Ovary (tissue), 9 donors: Measurements from ENCODE around the gene WIPI1. TPM values are rescaled to one million over a fixed set of nuclear protein-coding genes. Genes with fewer than 3 reads are reported as not detected.

Source experiments
- DNase-seq, 5 donors: peaks; one replicate each; pipeline ENCODE4 v3.0.0-alpha.2; 2019 to 2020
- H3K27ac ChIP-seq, 2 donors: fragments of 200-600 bp; one replicate each; pipeline versions ENCODE4 v1.5.1 to v1.8.0; 2019 to 2022
- H3K27me3 ChIP-seq: fragments of 200-600 bp; one replicate; pipeline ENCODE4 v1.8.0; 2022
- H3K36me3 ChIP-seq: fragments of 200-600 bp; sonication (generic); one replicate; pipeline ENCODE4 v1.5.1; 2019
- H3K4me1 ChIP-seq: one replicate; pipeline ENCODE4 v1.8.1; 2013; ENCODE audit warnings: mild to moderate bottlenecking, moderate library complexity; ENCODE audit not compliant: insufficient read depth
- H3K4me3 ChIP-seq: fragments of 200-600 bp; sonication (generic); one replicate; pipeline ENCODE4 v1.5.1; 2017
- H3K9me3 ChIP-seq, 2 donors: fragments of 200-600 bp in 1 of 2; sonication (generic) in 1 of 2; one replicate each; pipeline versions ENCODE4 v1.5.1 to v1.8.1; 2013 to 2019; ENCODE audit warnings: mild to moderate bottlenecking in 1 of 2, moderate library complexity in 1 of 2
- CTCF ChIP-seq, 3 donors: fragments of 450-650 bp in 2 of 3; fragments of 200-600 bp in 1 of 3; IDR thresholded peaks; one replicate each; pipeline versions ENCODE4 v1.5.1 to v1.8.0; 2016 to 2022; ENCODE audit warnings: antibody characterized with exemption in 3 of 3, mild to moderate bottlenecking in 1 of 3
- EP300 ChIP-seq: sonication (generic); formaldehyde crosslinking; IDR thresholded peaks from one replicate; pipeline ENCODE4 v1.6.1; 2017; ENCODE audit warnings: antibody characterized with exemption
- POLR2A ChIP-seq: fragments of 450-650 bp; IDR thresholded peaks from one replicate; pipeline ENCODE4 v1.6.1; 2017; ENCODE audit warnings: antibody characterized with exemption, mild to moderate bottlenecking, moderate library complexity
- WGBS, 3 donors: extraction: QIAGEN DNeasy Blood & Tissue Kit in 1 of 3; methylation state at CpG; one replicate each; pipeline versions ENCODE4 v1.1.5 to v1.1.7; 2013 to 2017; 5-methylcytosine and 5-hydroxymethylcytosine counted together
- intact Hi-C, 4 donors: fragments of 100-400 bp; cut with DNase I; formaldehyde crosslinking; loops; one replicate each; pipeline versions ENCODE4 v1.11.0 to v1.15.1; 2022 to 2023
- polyA plus RNA-seq, 2 donors: library from polyadenylated mRNA; stranded (reverse); fragments of 200-250 nt in 1 of 2; fragments of 350-450 nt in 1 of 2; fragmentation: Illumina TruSeq in 1 of 2; extraction: RNeasy Lipid Tissue Mini Kit (QIAGEN cat#74804) in 1 of 2; gene quantifications; one replicate each; pipeline ENCODE4 v1.2.3, GENCODE V29; 2013 to 2014
- total RNA-seq, 7 donors: library from RNA; depleted of rRNA in 2 of 7; stranded (reverse); fragments of >200 nt in 2 of 7; fragmentation: NEBNext Ultra II Directional in 3 of 7; extraction: Animal tissue kit (Norgen Biotek cat#: 25700) in 3 of 7; gene quantifications; one replicate each; pipeline versions ENCODE4 v1.1.0 to v1.2.4, GENCODE V29; 2016 to 2023
- donor health status: DM: no; HTN: no; CAD: no; lungs with moderate emphysema.
- donor health status: DM: no; HTN: no; CAD: no.
- donor health status: Bipolar disorder and iron deficiency.
- donor health status: DM: yes; HTN: yes; CAD: no.
- donor health status: DM: no; HTN: no; CAD: no.
- donor health status: DM: yes; HTN: yes; CAD: no.

Gene WIPI1
- total and polyA plus RNA-seq, 9 donors: 15.9 to 53.3 (median 21.3) TPM

GRCh38 chr17:68435876-68436842, 21.1 kb downstream of the WIPI1 start:
- Histone ChIP-seq H3K9me3 (no peaks in the 10 kb centered on the region), H3K4me3 (no peak overlapping the region), H3K4me1 (peaks cover 1% of the 10 kb centered on the region), H3K36me3 (no peaks in the 10 kb centered on the region), H3K27ac (no peak overlapping the region), H3K27me3 (no peaks in the 10 kb centered on the region)
- DNase-seq: peak; percentile 62 to 80 (median 75)
- intact Hi-C loops: loop anchor here in 3 of 4 donors (10.0 kb wide), 1 partner anchor 171 kb away; no protein-coding TSS in a partner anchor
- WGBS, 3 donors: 61 to 64% (median 62%) methylated on average over 20 of the region's 20 CpGs
- TF ChIP-seq CTCF (IDR thresholded peaks at IDR 0.05) (peak; percentile 75 to 87 (median 81)), POLR2A (no peak)

DNA sequence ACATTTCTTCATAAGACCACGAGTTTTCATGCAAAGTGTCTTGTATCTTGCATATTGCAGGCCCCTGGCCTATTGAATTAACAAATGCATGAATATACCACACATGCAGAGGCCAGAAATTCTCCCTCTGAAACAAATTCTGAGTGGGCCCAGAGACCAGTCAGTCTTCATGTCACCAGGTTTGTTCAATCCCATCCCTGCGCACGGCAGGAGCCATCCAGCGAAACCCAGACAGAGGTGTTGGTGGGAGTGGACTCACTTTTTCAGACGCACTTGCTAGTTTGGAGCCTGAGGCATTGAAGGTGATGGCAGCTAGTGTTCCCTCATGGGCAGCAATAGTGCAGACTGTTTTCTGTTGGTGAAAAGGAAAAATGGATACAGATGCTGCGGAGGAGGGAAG, 21.9 kb downstream of the WIPI1 start:
- Histone ChIP-seq H3K27ac (no peak overlapping the region), H3K9me3 (no peaks in the 10 kb centered on the region), H3K36me3 (no peaks in the 10 kb centered on the region), H3K27me3 (no peaks in the 10 kb centered on the region), H3K4me3 (no peak overlapping the region), H3K4me1 (peaks cover 1% of the 10 kb centered on the region)
- intact Hi-C loops: loop anchor here in 3 of 4 donors (10.0 kb wide), 1 partner anchor 171 kb away; no protein-coding TSS in a partner anchor
- 93 to 95% (median 93%) methylated on average over 6 of the region's 6 CpGs for WGBS, 3 donors
- TF ChIP-seq EP300: no peak
- no peak for TF ChIP-seq POLR2A
- peak in 1 of 5 donors; percentile 10 for DNase-seq

- no peak overlapping the region for H3K4me3 ChIP-seq
- no peaks in the 10 kb centered on the region for H3K27me3 ChIP-seq
- H3K9me3 ChIP-seq: no peaks in the 10 kb centered on the region
- peaks cover 1% of the 10 kb centered on the region for H3K4me1 ChIP-seq
- H3K27ac ChIP-seq: no peak overlapping the region
- no peak for DNase-seq
- no peaks in the 10 kb centered on the region for H3K36me3 ChIP-seq
- no peak for TF ChIP-seq CTCF (IDR thresholded peaks at IDR 0.05)
- no peak for TF ChIP-seq POLR2A
- no peak for TF ChIP-seq EP300
- intact Hi-C loops: loop anchor here in 3 of 4 donors (10.0 kb wide), 1 partner anchor 169 kb away; no protein-coding TSS in a partner anchor
- WGBS, 3 donors: 75 to 88% (median 84%) methylated on average over 12 of the region's 12 CpGs
Measured at GRCh38 chr17:68433911-68434508, 23.3 kb downstream of the WIPI1 start.

DNA sequence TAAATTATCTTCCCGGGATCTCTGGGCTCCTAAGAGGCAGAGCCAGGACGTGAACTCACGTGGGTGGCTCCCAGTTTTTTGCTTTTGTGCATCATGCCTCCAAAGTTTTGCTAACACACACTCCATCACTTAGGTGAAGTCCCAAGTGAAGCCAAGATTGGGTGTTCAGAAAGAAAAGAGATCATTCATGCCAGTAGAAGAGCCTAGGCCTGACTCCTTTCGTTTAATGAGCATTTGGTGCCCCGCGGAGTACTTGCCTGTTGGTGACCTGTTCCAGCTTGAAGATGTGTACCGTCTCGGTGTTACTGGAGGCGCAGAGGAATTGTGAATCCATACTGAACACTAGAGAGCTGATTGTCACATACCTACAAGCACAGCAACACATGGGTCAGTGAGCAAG, 24.1 kb downstream of the WIPI1 start:
- no peak for TF ChIP-seq CTCF (IDR thresholded peaks at IDR 0.05)
- no peak for TF ChIP-seq EP300
- no peak for TF ChIP-seq POLR2A
- H3K36me3 ChIP-seq: no peaks in the 10 kb centered on the region
- 88 to 94% (median 92%) methylated on average over 9 of the region's 9 CpGs for WGBS, 3 donors
- intact Hi-C loops: loop anchor here in 3 of 4 donors (10.0 kb wide), 1 partner anchor 168 kb away; no protein-coding TSS in a partner anchor
- no peaks in the 10 kb centered on the region for H3K27me3 ChIP-seq
- H3K27ac ChIP-seq: no peak overlapping the region
- DNase-seq: no peak
- no peaks in the 10 kb centered on the region for H3K9me3 ChIP-seq
- H3K4me1 ChIP-seq: peaks cover 1% of the 10 kb centered on the region
- H3K4me3 ChIP-seq: no peak overlapping the region
